HCT116 (cell line): ENCODE results near the gene FOXN3. TPM values are rescaled to one million over a fixed set of nuclear protein-coding genes. Genes with fewer than 3 reads are reported as not detected.

Experiments
- ATAC-seq: fragments of 200-7000 bp; cut with Tn5 transposase; 2 replicates; pipeline ENCODE4 v1.9.1; 2020; ENCODE audit warnings: mild to moderate bottlenecking, moderate library complexity
- BruUV-seq: library from RNA; stranded (reverse); fragments of 400-500 nt; replicated peaks from 2 replicates; lab custom pipeline; 2021; lab: Mats Ljungman, UMichigan
- CTCF ChIA-PET: fragments of 300-600 bp; sonication (Branson Sonifier 250); formaldehyde crosslinking; loops from one replicate; lab custom pipeline; 2021; ENCODE audit warnings: antibody characterized with exemption; lab: Charles Lee
- POLR2A ChIA-PET: fragments of 300-600, 350-600 bp; sonication (Branson Sonifier 250); formaldehyde crosslinking; loops from one replicate; lab custom pipeline; 2021; ENCODE audit warnings: antibody characterized with exemption; lab: Charles Lee
- RAD21 ChIA-PET, 2 experiments: fragments of 300-600 bp; sonication (Branson Sonifier 250); formaldehyde crosslinking; loops; one replicate each; lab custom pipeline; 2023; ENCODE audit warnings: low total read pairs in 2 of 2; ENCODE audit not compliant: uncharacterized antibody in 2 of 2, unreplicated experiment in 2 of 2, low non-redundant PET in 1 of 2; lab: Charles Lee
- DNase-seq: peaks from one replicate; pipeline ENCODE4 v3.0.0-alpha.2; 2010; ENCODE audit warnings: low read depth, low spot score
- H2AFZ ChIP-seq: fragments of 200-600 bp; shearing (Covaris generic), sonication (generic); 2 replicates; pipeline ENCODE4 v1.6.1; 2017; ENCODE audit warnings: low read depth, mixed run types, mixed read lengths, antibody characterized with exemption, low read length; ENCODE audit not compliant: poor library complexity, severe bottlenecking
- H3K27ac ChIP-seq: 2 replicates; pipeline ENCODE4 v1.5.1; 2012; ENCODE audit warnings: low read depth, low read length
- H3K27me3 ChIP-seq: fragments of 200-600 bp; sonication (generic); 2 replicates; pipeline ENCODE4 v1.6.1; 2016; ENCODE audit warnings: mixed run types, low read length, mixed read lengths; ENCODE audit not compliant: insufficient read depth
- H3K36me3 ChIP-seq, 2 experiments: fragments of 200-500 bp in 1 of 2; fragments of 200-600 bp in 1 of 2; sonication (Bioruptor generic) in 1 of 2; sonication (generic) in 1 of 2; 2 replicates each; pipeline versions ENCODE4 v1.5.1 to v1.6.1; 2014 to 2016; ENCODE audit warnings: low read length in 2 of 2, inconsistent platforms in 1 of 2, mixed read lengths in 1 of 2, mixed run types in 1 of 2; ENCODE audit not compliant: insufficient read depth in 2 of 2, control insufficient read depth in 1 of 2
- H3K4me1 ChIP-seq, 2 experiments: fragments of 200-600 bp in 1 of 2; sonication (generic) in 1 of 2; 2 replicates each; pipeline versions ENCODE4 v1.5.1 to v1.6.1; 2012 to 2017; ENCODE audit warnings: low read length in 2 of 2, inconsistent platforms in 1 of 2, mild to moderate bottlenecking in 1 of 2, mixed read lengths in 1 of 2, mixed run types in 1 of 2, moderate library complexity in 1 of 2; ENCODE audit not compliant: insufficient read depth in 2 of 2, control insufficient read depth in 1 of 2
- H3K4me2 ChIP-seq: fragments of 200-600 bp; sonication (generic); 2 replicates; pipeline ENCODE4 v1.6.1; 2017; ENCODE audit warnings: mixed run types, low read length, mixed read lengths
- H3K4me3 ChIP-seq, 2 experiments: fragments of 200-600 bp in 1 of 2; sonication (generic) in 1 of 2; replicated peaks in 1 of 2; 2 replicates each; pipeline ENCODE4 v1.5.1; 2011 to 2016; ENCODE audit warnings: low read length in 2 of 2, control low read depth in 1 of 2, low read depth in 1 of 2, mild to moderate bottlenecking in 1 of 2, mixed read lengths in 1 of 2, mixed run types in 1 of 2
- H3K79me2 ChIP-seq: fragments of 200-600 bp; sonication (generic); 2 replicates; pipeline ENCODE4 v1.6.1; 2017; ENCODE audit warnings: mild to moderate bottlenecking, mixed run types, low read length, moderate library complexity, mixed read lengths; ENCODE audit not compliant: insufficient read depth
- H3K9ac ChIP-seq: fragments of 200-600 bp; sonication (generic); 2 replicates; pipeline ENCODE4 v1.6.1; 2016; ENCODE audit warnings: low read length, mixed read lengths
- H3K9me2 ChIP-seq: fragments of 200-600 bp; sonication (generic), shearing (Covaris generic); 2 replicates; pipeline ENCODE4 v1.6.1; 2017; ENCODE audit warnings: mixed run types, mild to moderate bottlenecking, moderate library complexity; ENCODE audit not compliant: insufficient read depth
- H3K9me3 ChIP-seq, 2 experiments: fragments of 200-500 bp in 1 of 2; fragments of 200-600 bp in 1 of 2; sonication (Bioruptor generic) in 1 of 2; sonication (generic) in 1 of 2; 2 replicates each; pipeline ENCODE4 v1.6.1; 2014 to 2017; ENCODE audit warnings: low read length in 2 of 2, mixed read lengths in 2 of 2, inconsistent platforms in 1 of 2, low read depth in 1 of 2, mild to moderate bottlenecking in 1 of 2, mixed run types in 1 of 2, moderate library complexity in 1 of 2; ENCODE audit not compliant: control insufficient read depth in 1 of 2, insufficient read depth in 1 of 2
- H4K20me1 ChIP-seq: fragments of 200-600 bp; sonication (generic), shearing (Covaris generic); 2 replicates; pipeline ENCODE4 v1.6.1; 2017; ENCODE audit warnings: mixed run types, mild to moderate bottlenecking, moderate library complexity; ENCODE audit not compliant: insufficient read depth
- ATF3 ChIP-seq: IDR thresholded peaks from 2 replicates; pipeline ENCODE4 v1.6.1; 2012
- CBX3 ChIP-seq: IDR thresholded peaks from 2 replicates; pipeline ENCODE4 v1.6.1; 2012; ENCODE audit warnings: low read depth
- CEBPB ChIP-seq: IDR thresholded peaks from 2 replicates; pipeline ENCODE4 v1.6.1; 2012; ENCODE audit warnings: low read depth
- EGR1 ChIP-seq: IDR thresholded peaks from 2 replicates; pipeline ENCODE4 v1.6.1; 2012; ENCODE audit warnings: low read depth
- ELF1 ChIP-seq: IDR thresholded peaks from 2 replicates; pipeline ENCODE4 v1.6.1; 2012; ENCODE audit warnings: low read depth, borderline replicate concordance
- EZH2phosphoT487 ChIP-seq: fragments of 200-600 bp; IDR thresholded peaks from 2 replicates; pipeline ENCODE4 v1.6.1; 2018; ENCODE audit warnings: antibody characterized with exemption, borderline replicate concordance
- FOSL1 ChIP-seq: IDR thresholded peaks from 2 replicates; pipeline ENCODE4 v1.6.1; 2012; ENCODE audit warnings: low read depth
- JUND ChIP-seq: IDR thresholded peaks from 2 replicates; pipeline ENCODE4 v1.6.1; 2012
- MAX ChIP-seq: IDR thresholded peaks from 2 replicates; pipeline ENCODE4 v1.6.1; 2012
- POLR2A ChIP-seq: IDR thresholded peaks from 2 replicates; pipeline ENCODE4 v1.7.0; 2011; ENCODE audit warnings: borderline replicate concordance; ENCODE audit not compliant: insufficient read depth, insufficient read length; ENCODE audit errors: extremely low read depth
- POLR2AphosphoS5 ChIP-seq: IDR thresholded peaks from 2 replicates; pipeline ENCODE4 v1.6.1; 2011; ENCODE audit warnings: mild to moderate bottlenecking, low read depth, low read length, moderate library complexity
- RAD21 ChIP-seq: IDR thresholded peaks from 2 replicates; pipeline ENCODE4 v1.6.1; 2012; ENCODE audit warnings: low read depth, mild to moderate bottlenecking
- SP1 ChIP-seq: IDR thresholded peaks from 2 replicates; pipeline ENCODE4 v1.6.1; 2012; ENCODE audit warnings: low read depth
- TCF7L2 ChIP-seq: IDR thresholded peaks from 2 replicates; pipeline ENCODE4 v1.7.0; 2011; ENCODE audit warnings: borderline replicate concordance, inconsistent platforms; ENCODE audit not compliant: insufficient read depth, insufficient read length; ENCODE audit errors: extremely low read depth
- ZFX ChIP-seq: fragments of 450-650 bp; IDR thresholded peaks from 2 replicates; pipeline ENCODE4 v1.6.1; 2017
- ZNF274 ChIP-seq: fragments of 200-500 bp; sonication (Bioruptor generic); IDR thresholded peaks from 2 replicates; pipeline ENCODE4 v1.6.1; 2014; ENCODE audit warnings: mild to moderate bottlenecking, low read depth, low read length, inconsistent platforms
- intact Hi-C: fragments of 100-400 bp; cut with micrococcal nuclease; formaldehyde crosslinking; loops from 2 replicates; pipeline ENCODE4 v1.10.0; 2022
- total RNA-seq: library from RNA; stranded (reverse); gene quantifications from one replicate; pipeline ENCODE4 v1.2.1, GENCODE V29; 2021; ENCODE audit not compliant: unreplicated experiment

FOXN3 gene
- total RNA-seq, 1 experiment from 2014 or later: 20.0 TPM

- TF ChIP-seq EGR1: no peak
- no peak for TF ChIP-seq ELF1
- TF ChIP-seq JUND: no peak
- TF ChIP-seq RAD21: no peak
- no peak for TF ChIP-seq MAX
- TF ChIP-seq CEBPB: no peak
- no peak for TF ChIP-seq SP1
- TF ChIP-seq POLR2A: no peak
- TF ChIP-seq ZNF274: no peak
- no peak for TF ChIP-seq EZH2phosphoT487
- no peak for TF ChIP-seq ZFX
- no peak for TF ChIP-seq TCF7L2
- no peak for TF ChIP-seq ATF3
- TF ChIP-seq CBX3: no peak
- TF ChIP-seq FOSL1: no peak
- TF ChIP-seq POLR2AphosphoS5: no peak
- Histone ChIP-seq H4K20me1 (no peaks in the 10 kb centered on the region), H3K79me2 (no peaks in the 10 kb centered on the region), H3K9ac (no peak overlapping the region), H3K4me1 (no peaks in the 10 kb centered on the region), H3K9me2 (no peaks in the 10 kb centered on the region), H3K27ac (no peak overlapping the region), H3K4me3 (no peak overlapping the region), H2AFZ (no peak overlapping the region), H3K36me3 (no peaks in the 10 kb centered on the region), H3K4me2 (no peak overlapping the region), H3K27me3 (peaks cover 3% of the 10 kb centered on the region; the same call in 1 of the 2 replicates), H3K9me3 (no peaks in the 10 kb centered on the region)
- BruUV-seq: no TSS peak
- ChIA-PET RAD21 (no interaction called here), POLR2A (no interaction called here), CTCF (no interaction called here)
- ATAC-seq (no peak), DNase-seq (no peak)
- intact Hi-C loops: no loop called here
Measured at GRCh38 chr14:89447182-89447944, 30.3 kb upstream of the FOXN3 start.
